Fibroblast of mammary gland (primary cell): Measurements from ENCODE around the gene DLG2.

ENCODE experiments used
- DNase-seq: peaks from one replicate; pipeline ENCODE4 v3.0.0-alpha.2; 2010; ENCODE audit warnings: low read depth
- H3K4me3 ChIP-seq: 2 replicates; pipeline ENCODE4 v1.5.1; 2011; ENCODE audit warnings: low read depth, mild to moderate bottlenecking, low read length, moderate library complexity; ENCODE audit not compliant: control insufficient read depth
- CTCF ChIP-seq: conservative IDR thresholded peaks from 2 replicates; pipeline ENCODE4 v1.5.1; 2011; ENCODE audit warnings: low read depth, low read length, inconsistent platforms; ENCODE audit not compliant: control insufficient read depth, insufficient read depth

DLG2 gene

GRCh38 chr11:83858694-83859093 is 1768.5 kb downstream of the DLG2 start:
- DNase-seq = no peak
- H3K4me3 ChIP-seq = no peak overlapping the region
- no peak for TF ChIP-seq CTCF

GRCh38 chr11:83855237-83855636 is 1771.9 kb downstream of the DLG2 start:
- TF ChIP-seq CTCF = no peak
- no peak for DNase-seq
- no peak overlapping the region for H3K4me3 ChIP-seq

- H3K4me3 ChIP-seq = no peak overlapping the region
- no peak for TF ChIP-seq CTCF
- DNase-seq = no peak
Measured at GRCh38 chr11:83852775-83853442, 1774.2 kb downstream of the DLG2 start.

GRCh38 chr11:83852012-83852411 is 1775.1 kb downstream of the DLG2 start:
- DNase-seq = no peak
- no peak for TF ChIP-seq CTCF

GRCh38 chr11:83847467-83848034 is 1779.6 kb downstream of the DLG2 start:
- DNase-seq = no peak
- TF ChIP-seq CTCF = no peak
- H3K4me3 ChIP-seq = no peak overlapping the region

More at GRCh38 chr11:83852012-83852411, 1775.1 kb downstream of the DLG2 start:
- no peak overlapping the region for H3K4me3 ChIP-seq

GRCh38 chr11:83845797-83846196 is 1781.3 kb downstream of the DLG2 start:
- DNase-seq = no peak
- TF ChIP-seq CTCF = no peak

More at GRCh38 chr11:83845797-83846196, 1781.3 kb downstream of the DLG2 start:
- H3K4me3 ChIP-seq = no peak overlapping the region
